CD4-positive, alpha-beta T cell treated with Interferon alpha-2 for 1 hour (primary cell): ENCODE measurements around the gene ANKRD40.
A peak's percentile ranks its signal among the peaks of the same experiment; 100 is the strongest.
"Not testable (repeated sequence)": the region's sequence is repeated elsewhere in the genome, so short reads cannot be mapped to it uniquely, and the experiment has no call there.

ENCODE experiments used
- DNase-seq, 2 donors: peaks; one replicate each; pipeline ENCODE4 v3.0.0-alpha.2; 2020 to 2022

ANKRD40 gene, protein sequence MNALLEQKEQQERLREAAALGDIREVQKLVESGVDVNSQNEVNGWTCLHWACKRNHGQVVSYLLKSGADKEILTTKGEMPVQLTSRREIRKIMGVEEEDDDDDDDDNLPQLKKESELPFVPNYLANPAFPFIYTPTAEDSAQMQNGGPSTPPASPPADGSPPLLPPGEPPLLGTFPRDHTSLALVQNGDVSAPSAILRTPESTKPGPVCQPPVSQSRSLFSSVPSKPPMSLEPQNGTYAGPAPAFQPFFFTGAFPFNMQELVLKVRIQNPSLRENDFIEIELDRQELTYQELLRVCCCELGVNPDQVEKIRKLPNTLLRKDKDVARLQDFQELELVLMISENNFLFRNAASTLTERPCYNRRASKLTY

DNA sequence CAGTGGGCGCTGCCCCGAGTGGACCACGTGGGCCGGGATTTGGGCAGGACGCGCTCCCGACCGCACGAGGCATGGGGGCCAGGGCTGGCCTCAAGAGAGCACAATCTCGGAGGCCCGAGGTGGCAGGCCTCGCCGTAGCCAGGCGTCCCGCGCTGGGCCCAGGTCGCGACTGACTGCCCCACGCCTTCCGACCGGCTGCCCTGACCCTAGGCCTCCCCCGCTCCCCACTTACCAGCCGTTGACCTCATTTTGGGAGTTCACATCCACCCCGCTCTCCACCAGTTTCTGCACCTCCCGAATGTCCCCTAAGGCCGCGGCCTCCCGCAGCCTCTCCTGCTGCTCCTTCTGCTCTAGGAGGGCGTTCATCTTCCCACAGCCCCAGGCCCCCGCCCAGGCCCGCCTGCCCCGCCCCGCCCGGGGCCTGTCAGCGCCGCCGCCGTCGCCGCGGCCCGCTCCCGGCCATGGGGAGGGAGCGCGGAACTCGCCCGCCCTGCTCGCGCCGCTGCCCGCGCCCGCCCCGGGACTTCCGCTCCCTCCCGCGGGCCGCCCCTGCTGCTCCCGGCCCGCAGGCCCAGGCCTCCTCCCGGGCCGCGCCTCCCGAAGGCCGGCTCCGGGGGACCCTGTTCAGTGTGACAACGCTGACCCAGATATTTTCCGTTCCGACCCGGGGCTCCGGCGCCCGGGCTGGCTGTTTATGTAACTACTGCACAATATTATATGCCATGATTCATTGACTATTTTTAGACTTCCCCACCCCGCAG lies at the start of gene ANKRD40:
Gene ANKRD40, minus strand, starts transcription at position 626 of the 761 bp plus-strand sequence. Its CDS starts 260 bp downstream, at position 366.
- peak; percentile 87 to 94 for DNase-seq

DNA sequence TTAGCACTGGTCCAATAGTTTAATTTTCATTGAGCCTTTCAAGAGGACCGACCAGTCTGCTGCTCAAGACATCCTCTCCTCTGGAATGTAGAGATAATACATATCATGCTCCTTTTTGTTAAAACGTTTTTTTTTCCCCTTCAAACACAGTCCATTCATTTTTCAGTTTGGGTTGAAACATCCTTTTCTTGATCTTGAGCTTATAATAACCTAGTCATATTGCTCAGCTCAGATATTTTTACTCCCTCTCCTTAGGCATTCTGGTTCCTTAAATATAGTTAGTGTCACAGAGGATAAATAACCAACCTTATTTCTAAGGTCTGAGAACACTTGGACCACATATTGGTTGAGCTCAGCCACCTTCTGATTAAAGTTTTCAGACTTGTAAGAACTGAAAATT lies 46.8 kb upstream of the ANKRD40 start:
- no peak for DNase-seq

DNA sequence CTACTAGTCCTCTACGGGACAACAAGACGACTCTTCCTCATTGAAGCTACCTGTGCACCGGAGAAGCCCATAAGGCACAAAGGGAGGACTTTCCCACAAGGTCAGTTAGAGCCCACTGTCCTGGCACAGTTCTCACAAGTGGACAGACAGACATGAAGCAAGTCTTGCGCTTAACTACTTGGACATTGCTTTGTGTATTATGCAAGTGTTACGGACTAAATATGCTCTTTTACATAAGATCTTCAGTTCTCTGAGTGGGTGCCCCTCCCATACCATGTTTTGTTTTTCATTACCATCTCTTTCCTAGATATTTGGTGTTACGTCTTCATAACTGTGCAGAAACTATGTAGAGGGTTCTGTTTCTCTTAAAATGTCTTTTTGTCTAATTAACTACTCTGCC lies 41.5 kb upstream of the ANKRD40 start:
- DNase-seq, result no peak

DNA sequence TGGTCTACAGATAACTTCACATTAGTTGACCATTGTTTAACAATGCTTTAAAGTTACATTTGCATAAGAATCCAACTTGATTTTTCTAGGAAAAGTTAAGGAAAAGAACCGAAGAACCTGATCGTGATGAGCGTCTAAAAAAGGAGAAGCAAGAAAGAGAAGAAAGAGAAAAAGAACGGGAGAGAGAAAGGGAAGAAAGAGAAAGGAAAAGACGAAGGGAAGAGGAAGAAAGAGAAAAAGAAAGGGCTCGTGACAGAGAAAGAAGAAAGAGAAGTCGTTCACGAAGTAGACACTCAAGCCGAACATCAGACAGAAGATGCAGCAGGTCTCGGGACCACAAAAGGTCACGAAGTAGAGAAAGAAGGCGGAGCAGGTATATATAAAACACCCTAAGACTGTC lies 37.9 kb upstream of the ANKRD40 start:
- DNase-seq, result no peak

DNA sequence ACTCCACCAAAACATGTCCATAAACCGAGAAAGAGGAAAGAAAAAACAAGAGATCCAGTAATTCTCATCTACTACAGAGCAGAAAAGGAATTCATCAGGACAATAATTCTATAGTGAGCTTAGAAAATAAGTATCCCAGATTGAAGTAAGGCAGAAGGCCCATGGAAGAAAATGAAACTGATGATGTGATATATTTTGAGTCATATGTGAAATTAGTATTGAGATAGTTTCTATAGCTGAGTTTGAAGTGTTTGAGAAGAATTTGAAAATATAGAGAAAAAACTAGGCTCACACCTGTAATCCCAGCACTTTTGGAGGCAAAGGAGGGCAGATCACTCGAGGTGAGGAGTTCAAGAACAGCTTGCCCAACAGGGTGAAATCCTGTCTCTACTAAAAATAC lies 31.4 kb upstream of the ANKRD40 start:
- DNase-seq, result no peak

DNA sequence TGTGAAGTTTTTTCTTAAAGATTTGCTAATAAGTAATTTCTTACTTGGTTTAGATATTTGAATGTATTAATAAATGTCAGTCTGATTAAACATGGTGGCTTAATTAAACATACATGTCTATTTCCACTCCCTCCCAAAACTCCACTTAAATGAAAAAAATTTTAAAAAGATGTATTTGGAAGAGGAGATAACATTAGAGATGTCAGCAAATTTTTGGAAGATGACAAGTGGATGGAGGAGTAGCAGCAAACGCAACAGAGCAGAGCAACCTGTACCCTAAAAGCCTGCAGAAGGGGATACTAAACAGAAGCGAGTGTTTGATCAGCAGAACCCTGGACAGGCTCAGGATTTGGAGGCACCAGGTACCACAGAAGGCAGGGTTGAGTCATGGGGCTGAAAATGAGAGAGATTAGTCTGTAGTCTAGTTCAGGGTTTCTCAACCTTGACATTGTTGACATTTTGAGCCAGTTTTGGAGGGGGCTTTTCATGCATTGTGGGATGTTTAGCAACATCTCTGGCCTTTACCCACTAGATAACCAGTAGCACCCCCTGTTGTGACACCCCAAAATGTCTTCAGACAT lies 29.5 kb upstream of the ANKRD40 start:
- no peak for DNase-seq

DNA sequence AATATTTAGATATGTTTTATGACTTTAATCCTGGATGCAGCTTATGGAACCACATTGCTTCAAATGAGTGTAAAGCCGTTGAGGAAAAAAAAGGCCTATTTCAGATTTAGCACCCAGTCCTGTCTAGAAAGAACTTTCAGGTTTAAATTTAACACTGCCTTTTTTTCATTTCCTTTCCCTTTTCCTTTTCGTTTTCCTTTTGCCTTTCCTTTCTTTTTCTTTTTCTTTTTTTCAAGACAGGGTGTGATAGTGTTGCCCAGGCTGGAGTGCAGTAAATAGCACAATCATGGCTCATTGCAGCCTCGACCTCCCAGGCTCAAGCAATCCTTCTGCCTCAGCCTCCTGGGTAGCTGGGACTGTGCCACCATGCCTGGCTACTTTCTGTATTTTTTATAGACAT lies 27.6 kb upstream of the ANKRD40 start:
- DNase-seq, result no peak

DNA sequence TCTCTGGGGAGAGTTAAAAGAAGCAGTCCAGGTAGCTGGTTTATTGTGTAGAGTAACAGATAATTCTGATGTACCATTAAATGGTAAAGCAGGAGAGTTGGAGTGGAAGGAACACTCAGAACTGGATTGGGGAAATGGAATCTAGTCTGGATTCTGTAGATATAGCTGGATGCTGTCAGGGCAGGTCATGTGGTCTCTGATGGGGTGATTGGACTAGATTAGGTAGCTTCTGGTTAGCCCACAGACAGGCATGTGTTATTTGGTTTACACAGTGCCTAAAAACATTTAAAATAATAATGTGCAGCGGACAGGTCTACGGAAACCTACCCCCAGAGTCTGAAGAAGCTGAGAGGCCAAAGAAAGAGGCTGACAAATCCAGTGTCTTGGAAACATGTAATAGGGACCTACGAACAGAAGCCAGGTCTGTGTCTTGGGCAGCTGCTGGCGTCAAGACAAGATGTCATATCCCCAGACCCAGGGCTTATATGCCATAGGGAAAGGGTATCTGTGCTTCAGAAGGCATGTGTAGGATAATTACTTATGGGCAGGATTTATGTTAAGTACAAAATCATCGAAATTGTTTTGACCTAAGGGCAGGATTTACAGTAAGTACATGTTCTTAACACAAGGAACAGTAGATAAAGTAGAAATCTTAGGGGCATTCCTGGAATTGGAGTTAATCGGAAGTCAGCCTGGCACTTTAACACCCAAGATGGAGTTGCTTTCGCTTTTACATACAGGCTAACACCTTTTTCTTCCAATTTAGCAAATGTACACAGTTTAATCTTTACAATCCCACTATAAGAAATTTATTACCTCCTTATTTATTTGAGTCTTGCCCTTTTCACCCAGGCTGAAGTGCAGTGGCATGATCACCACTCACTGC lies 24.1 kb upstream of the ANKRD40 start:
- DNase-seq, result peak in 1 of 2 donors; percentile 43

DNA sequence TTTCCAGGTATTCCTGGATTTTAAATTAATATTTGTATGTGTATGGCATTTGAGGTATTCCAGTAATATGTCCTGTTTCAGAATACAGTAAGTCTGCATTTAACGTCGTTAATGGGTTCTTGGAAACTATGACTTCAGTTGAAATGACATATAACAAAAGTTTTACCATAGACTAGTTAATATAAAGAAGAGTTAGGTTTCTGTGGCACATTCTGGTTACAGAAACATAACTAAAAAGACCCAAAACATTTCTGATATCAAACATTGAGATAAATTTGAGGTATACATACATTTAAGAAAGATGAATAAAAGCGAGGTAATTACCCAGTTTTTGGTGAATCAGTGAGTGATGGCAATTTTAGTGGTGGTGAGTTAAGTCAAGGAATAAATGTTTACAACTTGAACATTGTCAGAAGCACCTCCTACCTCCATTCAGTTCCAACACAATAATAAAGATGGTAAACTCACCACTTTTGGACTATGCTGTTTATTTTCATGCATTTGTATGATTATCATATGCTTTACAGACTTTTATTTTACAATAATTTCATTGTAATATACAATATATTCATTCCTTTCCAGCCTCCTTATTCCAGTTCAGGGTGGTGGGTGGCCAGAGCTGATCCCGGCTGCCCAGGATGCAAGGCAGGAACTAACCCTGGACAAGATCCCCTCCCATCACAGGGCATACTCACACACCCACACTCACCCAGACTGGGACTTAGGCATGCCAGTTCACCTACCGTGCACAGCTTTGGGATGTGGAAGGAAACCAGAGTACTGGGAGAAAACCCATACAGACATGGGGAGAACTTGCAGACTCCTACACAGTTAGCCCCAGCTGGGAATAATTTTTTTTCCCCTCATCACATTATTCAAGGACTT lies 21.4 kb upstream of the ANKRD40 start:
- no peak for DNase-seq

DNA sequence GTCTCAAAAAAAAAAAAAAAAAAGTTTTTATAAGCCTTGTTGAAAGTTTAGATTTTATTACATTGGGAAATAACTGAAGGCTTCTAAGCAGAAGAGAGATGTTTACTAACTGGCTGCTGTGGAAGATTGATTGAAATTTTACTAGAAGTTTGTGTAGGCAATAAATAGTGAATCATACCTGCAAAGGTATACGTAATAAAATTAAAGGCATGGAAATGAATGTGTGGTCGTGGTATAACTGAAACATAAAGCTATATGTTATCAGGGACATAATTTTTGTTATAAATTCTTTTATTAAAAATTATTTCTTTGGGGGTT lies 20.4 kb upstream of the ANKRD40 start:
- DNase-seq, result no peak

DNA sequence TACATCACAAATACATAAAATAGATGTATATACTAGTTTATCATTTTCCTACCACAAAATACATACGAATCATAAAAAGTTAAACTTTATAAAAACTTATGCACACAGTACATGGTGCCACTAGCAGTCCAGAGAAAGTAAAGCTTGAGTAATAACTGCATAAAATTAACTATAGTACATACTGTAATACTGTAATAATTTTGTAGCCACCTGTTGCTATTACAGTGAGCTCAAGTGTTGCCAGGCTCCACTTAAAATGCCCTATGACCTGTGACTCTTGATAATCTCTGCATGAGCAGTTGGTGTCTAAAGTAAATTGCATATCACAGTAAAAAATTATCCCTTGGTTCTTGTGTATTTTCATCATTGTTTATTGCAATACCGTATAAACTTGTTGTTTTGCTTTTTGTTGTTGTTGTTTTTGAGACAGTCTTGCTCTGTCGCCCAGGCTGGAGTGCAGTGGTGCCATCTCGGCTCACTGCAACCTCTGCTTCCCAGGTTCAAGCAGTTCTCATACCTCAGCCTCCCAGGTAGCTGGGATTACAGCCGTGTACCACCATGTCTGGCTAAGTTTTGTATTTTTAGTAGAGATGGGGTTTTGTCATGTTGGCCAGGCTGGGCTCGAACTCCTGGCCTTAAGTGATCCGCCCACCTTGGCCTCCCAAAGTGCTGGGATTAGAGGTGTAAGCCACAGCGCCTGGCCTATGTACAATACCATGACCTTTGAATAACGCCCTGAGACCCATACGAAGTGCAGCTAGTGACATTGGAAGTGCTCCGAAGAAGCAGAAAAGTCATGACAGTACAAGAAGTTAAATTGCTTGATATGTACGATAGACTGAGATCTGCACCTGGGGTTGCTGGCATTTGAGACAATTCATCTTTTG lies 18.3 kb upstream of the ANKRD40 start:
- DNase-seq, result no peak

DNA sequence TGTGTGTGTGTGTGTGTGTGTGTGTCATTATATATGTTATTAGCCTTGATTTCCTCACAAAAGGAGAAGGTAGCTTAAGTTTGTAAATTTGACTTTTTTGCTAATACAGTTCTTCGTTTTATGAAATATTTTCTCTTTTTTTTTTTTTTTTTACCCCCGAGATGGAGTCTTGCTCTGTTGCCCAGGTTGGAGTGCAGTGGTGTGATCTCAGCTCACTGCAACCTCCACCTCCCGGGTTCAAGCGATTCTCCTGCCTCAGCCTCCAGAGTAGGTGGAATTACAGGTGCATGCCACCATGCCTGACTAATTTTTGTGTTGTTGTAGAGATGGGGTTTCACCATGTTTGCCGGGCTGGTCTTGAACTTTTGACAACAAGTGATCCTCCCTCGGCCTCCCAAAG lies 16.9 kb upstream of the ANKRD40 start:
- DNase-seq, result not testable (repeated sequence)

DNA sequence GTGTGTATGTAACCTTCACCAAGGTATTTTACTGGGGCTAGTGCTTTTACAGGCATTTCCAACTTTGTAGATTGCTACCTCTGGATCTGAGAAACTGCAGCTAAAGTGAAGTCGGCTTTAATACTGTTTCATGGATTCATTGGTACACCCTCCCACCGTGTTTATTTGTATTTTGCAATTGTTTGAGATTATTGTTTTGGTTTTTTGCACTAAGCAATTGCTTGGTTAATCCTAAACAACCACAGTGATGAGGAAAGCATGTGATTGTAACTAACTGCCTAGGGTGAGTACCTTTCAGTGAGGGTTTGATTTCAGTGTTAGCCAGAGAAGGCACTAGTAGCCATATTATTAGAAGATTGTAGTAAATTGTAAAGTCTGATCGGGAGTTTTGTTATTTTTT lies 15.0 kb upstream of the ANKRD40 start:
- peak in 1 of 2 donors; percentile 17 for DNase-seq

DNA sequence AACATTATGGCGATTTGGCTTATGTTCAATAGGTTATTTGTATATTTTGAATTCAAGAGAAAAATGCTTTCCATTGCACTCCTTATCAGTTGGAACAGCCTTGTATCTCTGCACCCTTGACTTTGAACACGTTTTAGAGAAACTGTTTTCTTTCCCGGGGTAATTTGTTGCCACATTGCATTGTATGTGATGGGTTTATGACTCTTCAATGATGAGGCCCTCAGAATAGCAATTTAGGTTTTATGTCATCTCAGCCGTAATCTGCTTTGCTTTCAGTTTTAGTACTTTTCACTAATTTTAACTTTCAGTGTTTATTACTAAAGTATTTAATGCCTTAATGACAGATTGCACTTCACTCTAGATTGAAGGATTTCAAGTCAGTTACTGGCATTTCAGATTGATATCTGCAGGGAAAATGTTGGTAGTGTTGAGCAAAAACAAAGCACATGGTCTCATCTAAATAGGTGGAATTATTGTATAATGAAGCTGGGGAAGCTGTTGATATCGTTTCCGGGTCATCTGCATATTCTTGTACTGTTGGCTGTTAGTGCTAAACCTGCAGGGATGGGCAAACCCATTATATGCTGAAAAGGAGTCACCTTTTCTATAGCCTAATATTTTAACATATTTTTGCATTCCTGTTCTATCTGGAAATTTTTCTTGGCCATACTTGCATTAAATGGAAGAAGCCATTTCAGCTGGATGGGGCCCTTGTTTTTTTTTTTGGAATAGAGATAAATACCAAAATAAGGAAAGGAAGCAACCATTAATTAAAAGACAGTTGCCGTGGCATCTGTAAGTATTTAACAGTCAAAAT lies 13.7 kb upstream of the ANKRD40 start:
- DNase-seq, result peak in 1 of 2 donors; percentile 48

DNA sequence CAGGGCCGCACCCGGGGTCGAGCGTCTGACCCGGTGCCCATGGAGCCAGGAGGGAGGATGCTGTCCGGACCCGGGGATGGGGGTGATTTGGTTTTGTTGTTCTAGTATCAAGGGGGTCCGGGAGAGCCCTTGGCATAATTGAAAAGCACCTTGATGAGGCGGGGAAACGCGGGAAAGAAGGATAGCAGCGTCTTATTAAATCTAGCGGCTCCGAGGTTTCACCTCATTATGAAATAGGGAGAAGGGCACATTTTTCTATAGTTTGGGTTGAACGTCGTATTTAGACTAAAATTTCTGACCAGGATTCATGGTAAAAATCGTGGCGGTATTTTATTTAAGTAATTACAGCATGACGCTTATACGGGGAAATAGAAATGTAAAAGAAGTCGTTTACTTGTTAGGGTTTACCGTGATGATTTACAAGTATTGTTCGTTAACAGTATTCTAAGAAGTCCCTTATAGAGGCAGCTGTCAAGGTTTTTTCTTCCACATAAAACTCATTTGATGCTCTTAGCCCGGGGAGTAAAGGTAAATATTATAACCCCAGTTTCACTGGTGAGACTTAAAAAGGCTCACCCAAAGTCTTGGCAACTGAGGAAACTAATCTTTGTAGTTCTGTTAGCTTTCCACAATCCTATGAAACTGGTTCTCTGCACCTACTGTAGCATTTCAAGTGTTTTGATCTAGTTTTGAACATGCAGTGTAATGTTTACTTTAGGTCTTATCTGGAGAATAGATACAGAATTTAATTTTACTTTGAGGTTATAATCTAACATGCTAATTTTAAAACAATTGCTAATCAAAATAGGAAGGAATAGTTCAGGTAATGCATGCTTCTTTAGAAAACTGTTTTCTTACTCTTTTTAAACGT lies 12.4 kb upstream of the ANKRD40 start:
- peak in 1 of 2 donors; percentile 24 for DNase-seq

DNA sequence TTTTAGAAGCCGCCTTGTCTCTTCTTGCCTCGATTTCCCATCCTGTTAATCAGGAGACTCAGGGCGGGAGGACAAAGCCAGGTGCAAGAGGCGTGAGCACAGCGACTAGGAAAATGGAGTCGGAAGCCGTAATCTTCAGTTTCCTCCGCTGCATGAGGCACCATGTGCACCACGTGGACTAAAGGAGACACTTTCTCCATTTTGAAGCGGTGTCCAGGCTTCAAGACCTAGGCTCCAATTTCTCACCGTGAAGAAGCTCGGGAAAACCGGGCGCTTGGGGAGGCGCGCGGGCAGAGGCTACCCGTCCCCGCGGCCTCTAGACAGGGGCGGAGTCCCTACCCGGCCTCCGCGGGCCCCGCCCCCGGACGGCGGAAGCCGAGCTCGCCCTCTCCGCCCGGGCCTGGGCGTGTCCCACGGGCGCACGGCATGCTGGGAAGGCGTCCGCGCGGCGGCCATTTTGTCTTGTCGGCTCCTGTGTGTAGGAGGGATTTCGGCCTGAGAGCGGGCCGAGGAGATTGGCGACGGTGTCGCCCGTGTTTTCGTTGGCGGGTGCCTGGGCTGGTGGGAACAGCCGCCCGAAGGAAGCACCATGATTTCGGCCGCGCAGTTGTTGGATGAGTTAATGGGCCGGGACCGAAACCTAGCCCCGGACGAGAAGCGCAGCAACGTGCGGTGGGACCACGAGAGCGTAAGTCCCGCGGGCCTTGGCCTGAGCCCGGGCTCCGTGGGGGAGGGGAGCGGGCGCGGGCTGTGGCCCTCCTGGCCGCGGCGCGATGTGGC lies 11.6 kb upstream of the ANKRD40 start, which contains the start of gene LUC7L3:
Gene LUC7L3, plus strand, starts transcription at position 460 of the 780 bp plus-strand sequence. Its CDS starts 130 bp downstream, at position 590.
- peak; percentile 89 to 94 for DNase-seq

DNA sequence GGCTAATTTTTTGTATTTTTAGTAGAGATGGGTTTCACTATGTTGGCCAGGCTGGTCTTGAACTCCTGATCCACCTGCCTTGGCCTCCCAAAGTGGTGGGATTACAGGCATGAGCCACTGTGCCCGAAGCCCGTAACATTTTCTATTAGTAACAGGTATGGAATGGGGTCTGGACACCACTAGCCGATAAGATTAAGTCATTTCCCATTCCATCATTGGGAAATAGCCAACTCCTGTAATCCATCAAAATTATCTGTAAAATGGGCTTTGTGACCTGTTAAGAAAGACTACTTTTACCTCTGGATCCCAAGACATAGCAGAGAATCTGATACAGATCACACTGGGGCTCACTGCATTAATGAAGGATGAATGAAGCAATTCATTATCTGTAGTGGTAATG lies 7.8 kb upstream of the ANKRD40 start:
- DNase-seq, result no peak

DNA sequence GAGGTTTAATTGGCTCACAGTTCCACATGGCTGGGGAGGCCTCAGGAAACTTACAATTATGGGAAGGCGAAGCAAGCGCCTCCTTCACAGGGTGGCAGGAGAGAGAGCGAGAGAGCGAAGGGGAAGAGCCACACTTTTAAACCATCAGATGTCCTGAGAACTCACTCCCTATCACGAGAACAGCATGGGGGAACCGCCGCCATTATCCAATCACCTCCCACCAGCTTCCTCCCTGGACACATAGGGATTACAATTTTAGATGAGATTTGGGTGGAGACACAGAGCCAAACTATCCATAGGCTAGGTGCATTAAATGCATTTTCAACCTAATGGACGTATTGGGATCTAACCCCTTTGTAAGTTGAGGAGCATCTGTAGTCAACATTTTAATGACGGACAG lies 4.9 kb upstream of the ANKRD40 start:
- no peak for DNase-seq
